Effector memory CD8-positive, alpha-beta T cell (primary cell): ENCODE results near the gene TRIM41.
A peak's percentile ranks its signal among the peaks of the same experiment; 100 is the strongest.

Source experiments
- ATAC-seq: fragments of 150-1000 bp; cut with Tn5 transposase; replicated peaks from 2 replicates; pipeline ENCODE4 v1.10.0; 2021; ENCODE audit warnings: mild to moderate bottlenecking, moderate library complexity
- DNase-seq, 3 experiments: peaks; one replicate each; pipeline ENCODE4 v3.0.0; 2021
- H3K27ac Mint-ChIP-seq, 2 donors: one replicate each; pipeline ENCODE4 v1.8.0; 2022; ENCODE audit warnings: mild to moderate bottlenecking in 2 of 2, mixed read lengths in 2 of 2, moderate library complexity in 2 of 2
- H3K27me3 Mint-ChIP-seq, 2 donors: one replicate each; pipeline ENCODE4 v1.8.0; 2022; ENCODE audit warnings: mixed read lengths in 2 of 2
- H3K36me3 Mint-ChIP-seq: one replicate; pipeline ENCODE4 v1.8.0; 2022; ENCODE audit warnings: mild to moderate bottlenecking, moderate library complexity, mixed read lengths; ENCODE audit not compliant: insufficient read depth
- H3K4me1 Mint-ChIP-seq, 2 donors: one replicate each; pipeline ENCODE4 v1.8.0; 2022; ENCODE audit warnings: low read depth in 2 of 2, mixed read lengths in 2 of 2
- H3K4me3 Mint-ChIP-seq, 2 donors: one replicate each; pipeline ENCODE4 v1.8.0; 2022; ENCODE audit warnings: mild to moderate bottlenecking in 2 of 2, mixed read lengths in 2 of 2, moderate library complexity in 2 of 2
- H3K9me3 Mint-ChIP-seq, 2 donors: one replicate each; pipeline ENCODE4 v1.8.0; 2022; ENCODE audit warnings: mixed read lengths in 2 of 2

TRIM41 gene

DNA sequence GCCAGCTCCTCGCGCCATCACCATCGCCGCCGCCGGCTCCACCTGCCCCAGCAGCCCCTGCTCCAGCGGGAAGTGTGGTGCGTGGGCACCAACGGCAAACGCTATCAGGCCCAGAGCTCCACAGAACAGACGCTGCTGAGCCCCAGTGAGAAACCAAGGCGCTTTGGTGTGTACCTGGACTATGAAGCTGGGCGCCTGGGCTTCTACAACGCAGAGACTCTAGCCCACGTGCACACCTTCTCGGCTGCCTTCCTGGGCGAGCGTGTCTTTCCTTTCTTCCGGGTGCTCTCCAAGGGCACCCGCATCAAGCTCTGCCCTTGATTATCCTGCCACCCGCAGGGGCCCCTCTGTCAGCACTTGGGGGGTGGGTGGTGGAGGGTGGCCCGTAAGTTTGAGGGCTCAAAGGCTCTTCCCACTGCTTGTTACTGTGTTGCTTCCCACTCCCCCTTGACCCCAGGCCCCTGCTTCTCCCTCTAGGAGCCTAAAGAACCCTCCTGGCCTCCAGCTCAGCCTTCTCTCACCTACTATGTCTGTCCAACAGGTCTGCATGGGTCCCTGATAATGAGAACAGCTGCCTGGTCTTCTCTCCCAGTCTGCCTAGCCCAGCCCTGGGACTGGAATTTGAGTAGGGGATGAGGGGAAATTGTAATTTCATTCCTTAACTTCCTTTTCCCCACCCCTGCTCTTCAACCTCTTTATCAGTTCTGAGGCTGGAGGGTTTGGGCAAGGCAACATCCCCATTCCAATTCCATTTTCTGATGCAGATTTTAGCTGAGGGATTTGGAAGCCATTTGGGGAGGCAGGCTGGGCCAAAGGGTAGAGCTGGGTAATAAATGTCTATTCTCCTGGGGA, 11.6 kb downstream of the TRIM41 start:
- Mint-ChIP-seq H3K4me1 (peaks cover 22 to 28% of the 10 kb centered on the region in 2 donors), H3K36me3 (peaks cover 76% of the 10 kb centered on the region), H3K27me3 (no peaks in the 10 kb centered on the region), H3K4me3 (no peak overlapping the region), H3K9me3 (no peaks in the 10 kb centered on the region), H3K27ac (peak overlapping the region; percentile 22 to 30)
- no peak for ATAC-seq
- DNase-seq = no peak

DNA sequence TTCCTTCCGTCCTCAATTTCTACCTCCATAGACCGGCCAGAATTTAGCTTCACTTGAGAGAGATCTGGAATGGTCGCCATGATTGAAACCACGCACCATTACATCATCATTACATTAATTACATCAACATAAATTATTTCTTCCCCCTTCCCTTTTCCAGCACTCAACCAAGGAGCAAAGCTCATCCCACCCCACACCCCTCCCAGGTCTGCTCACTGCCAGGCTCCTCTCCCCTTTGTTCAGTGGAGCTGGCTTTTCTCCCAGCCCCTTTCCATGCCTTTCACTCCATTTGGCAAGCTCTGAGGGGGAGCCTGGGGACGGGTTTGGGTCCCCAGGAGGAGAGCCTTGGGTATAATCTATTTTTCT, 12.2 kb downstream of the TRIM41 start:
- Mint-ChIP-seq H3K36me3 (peaks cover 80% of the 10 kb centered on the region), H3K4me1 (peaks cover 18 to 25% of the 10 kb centered on the region in 2 donors), H3K4me3 (no peak overlapping the region), H3K9me3 (no peaks in the 10 kb centered on the region), H3K27ac (peak overlapping the region; percentile 22 to 30), H3K27me3 (no peaks in the 10 kb centered on the region)
- no peak for DNase-seq
- no peak for ATAC-seq

DNA sequence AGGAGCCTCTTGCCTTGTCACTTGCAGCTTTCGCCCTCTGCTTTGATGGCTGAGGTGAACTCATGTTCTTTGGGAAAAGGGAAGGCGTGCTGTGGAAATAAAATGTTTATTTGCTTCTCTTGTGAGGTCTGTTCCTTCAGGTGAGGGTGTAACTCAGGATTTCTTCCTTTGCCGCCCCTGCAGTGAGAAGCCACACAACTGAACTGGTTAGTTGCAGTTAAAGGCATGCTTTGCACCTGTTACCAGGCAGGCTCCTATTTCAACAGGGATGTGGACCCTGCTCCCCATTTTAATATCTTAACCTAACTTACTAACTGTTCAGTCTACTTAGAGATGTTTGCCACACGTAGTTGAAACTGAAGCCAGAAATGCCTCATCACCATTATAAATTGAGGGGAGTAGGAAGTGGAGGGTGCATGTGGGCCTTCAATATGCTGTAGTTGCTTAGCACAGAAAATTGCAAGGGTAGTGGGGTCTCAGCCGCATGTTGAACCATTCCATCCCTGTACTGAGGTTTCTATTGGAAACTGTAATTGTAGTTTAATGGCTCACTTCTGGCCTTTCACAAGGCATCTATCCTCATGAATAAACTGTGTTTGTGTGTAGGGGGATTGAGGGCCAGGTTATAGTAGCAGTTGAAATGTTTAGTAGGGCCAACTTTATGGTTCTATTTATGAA, 12.7 kb downstream of the TRIM41 start:
- no peaks in the 10 kb centered on the region for H3K27me3 Mint-ChIP-seq
- H3K9me3 Mint-ChIP-seq = no peaks in the 10 kb centered on the region
- H3K4me3 Mint-ChIP-seq = no peak overlapping the region
- no peak for ATAC-seq
- DNase-seq = no peak
- peaks cover 15 to 22% of the 10 kb centered on the region in 2 donors for H3K4me1 Mint-ChIP-seq
- peaks cover 81% of the 10 kb centered on the region for H3K36me3 Mint-ChIP-seq
- H3K27ac Mint-ChIP-seq = no peak overlapping the region

DNA sequence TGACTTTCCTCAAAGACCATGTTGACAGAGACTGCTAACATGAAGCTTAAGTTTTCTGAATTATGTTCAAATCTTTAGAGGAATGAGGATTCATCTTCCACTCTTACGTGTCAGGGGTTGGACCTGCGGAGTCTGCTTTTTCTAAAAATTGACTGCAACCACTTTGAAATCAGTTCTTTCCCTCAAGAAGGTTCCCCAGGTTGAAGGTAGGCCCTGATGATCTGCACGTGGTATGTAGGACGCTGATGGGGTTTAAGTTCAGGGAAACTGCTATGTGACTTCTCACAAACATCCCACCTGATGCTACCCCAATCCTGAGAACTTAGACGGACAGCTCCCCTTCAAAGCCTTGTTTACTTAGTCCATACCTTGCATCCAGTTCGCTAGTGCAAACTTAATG, 13.4 kb downstream of the TRIM41 start:
- Mint-ChIP-seq H3K36me3 (peaks cover 83% of the 10 kb centered on the region), H3K9me3 (no peaks in the 10 kb centered on the region), H3K27ac (peak overlapping the region in 1 of 2 donors; percentile 73), H3K27me3 (no peaks in the 10 kb centered on the region), H3K4me1 (peaks cover 19 to 26% of the 10 kb centered on the region in 2 donors), H3K4me3 (no peak overlapping the region)
- ATAC-seq (no peak), DNase-seq (no peak)

DNA sequence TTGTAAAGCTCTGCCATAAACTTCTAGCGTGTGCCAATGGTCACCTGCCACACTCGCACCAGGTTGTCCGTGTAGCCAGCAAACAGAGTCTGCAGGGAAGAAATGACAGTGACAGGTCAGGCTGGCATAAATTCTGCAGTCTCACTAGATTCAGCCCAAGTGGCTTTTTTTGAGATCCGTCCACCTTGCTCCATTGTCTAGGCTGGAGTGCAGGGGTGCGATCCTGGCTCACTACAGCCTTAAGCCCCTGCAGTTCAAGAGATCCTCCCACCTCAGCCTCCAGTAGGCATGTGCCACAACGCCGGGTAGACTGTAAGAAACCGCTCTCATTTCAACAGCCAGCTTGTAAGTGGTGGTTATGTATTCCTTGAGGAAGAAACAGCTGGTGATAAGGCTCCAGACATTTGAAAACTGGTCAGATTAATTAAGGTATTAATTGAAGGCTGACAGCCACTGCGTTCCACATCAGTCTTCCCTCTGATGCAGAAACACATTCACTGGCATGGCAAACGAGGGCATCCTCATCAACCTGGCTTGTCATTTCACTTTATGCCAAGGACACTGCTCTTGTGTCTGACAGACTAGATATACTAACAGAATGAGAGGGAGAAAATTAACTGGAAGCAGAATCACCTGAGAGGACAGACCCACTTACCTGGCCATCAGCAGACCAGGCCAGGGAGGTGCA, 14.0 kb downstream of the TRIM41 start:
- H3K27ac Mint-ChIP-seq = peak overlapping the region in 1 of 2 donors; percentile 73
- peaks cover 86% of the 10 kb centered on the region for H3K36me3 Mint-ChIP-seq
- H3K27me3 Mint-ChIP-seq = no peaks in the 10 kb centered on the region
- no peaks in the 10 kb centered on the region for H3K9me3 Mint-ChIP-seq
- H3K4me1 Mint-ChIP-seq = peaks cover 26 to 28% of the 10 kb centered on the region in 2 donors
- no peak overlapping the region for H3K4me3 Mint-ChIP-seq
- no peak for DNase-seq
- ATAC-seq = no peak

DNA sequence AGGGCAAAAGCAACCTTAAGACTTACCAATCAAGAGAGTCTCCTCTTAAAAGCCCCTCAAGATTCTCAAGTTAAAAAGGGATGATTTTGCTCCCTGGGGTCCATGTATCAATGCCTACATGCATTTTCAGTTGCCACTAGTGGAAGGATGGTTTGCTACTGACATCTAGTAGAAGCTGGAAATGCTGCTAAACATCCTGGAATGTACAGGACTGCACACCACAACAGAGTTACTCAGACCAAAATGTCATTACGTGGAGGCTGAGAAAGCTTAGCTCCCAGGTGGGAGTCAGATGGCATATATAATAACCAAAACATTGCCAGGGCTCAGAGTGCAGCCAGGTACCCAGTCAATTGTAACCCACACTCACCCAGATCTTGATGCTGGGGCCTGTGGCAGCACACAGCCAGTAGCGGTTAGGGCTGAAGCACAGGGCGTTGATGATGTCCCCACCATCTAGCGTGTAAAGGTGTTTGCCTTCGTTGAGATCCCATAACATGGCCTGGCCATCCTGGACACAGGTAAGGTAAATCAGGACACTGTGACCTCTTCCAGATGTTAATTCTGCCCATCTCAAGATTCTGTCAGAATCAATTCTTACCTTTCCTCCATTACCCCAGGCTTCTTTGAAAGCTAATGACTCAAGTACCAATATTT, 14.8 kb downstream of the TRIM41 start:
- DNase-seq (no peak), ATAC-seq (no peak)
- peaks cover 94% of the 10 kb centered on the region for H3K36me3 Mint-ChIP-seq
- H3K27ac Mint-ChIP-seq = peak overlapping the region; percentile 57 to 73
- no peaks in the 10 kb centered on the region for H3K27me3 Mint-ChIP-seq
- H3K4me1 Mint-ChIP-seq = peaks cover 33 to 34% of the 10 kb centered on the region in 2 donors
- no peak overlapping the region for H3K4me3 Mint-ChIP-seq
- no peaks in the 10 kb centered on the region for H3K9me3 Mint-ChIP-seq

DNA sequence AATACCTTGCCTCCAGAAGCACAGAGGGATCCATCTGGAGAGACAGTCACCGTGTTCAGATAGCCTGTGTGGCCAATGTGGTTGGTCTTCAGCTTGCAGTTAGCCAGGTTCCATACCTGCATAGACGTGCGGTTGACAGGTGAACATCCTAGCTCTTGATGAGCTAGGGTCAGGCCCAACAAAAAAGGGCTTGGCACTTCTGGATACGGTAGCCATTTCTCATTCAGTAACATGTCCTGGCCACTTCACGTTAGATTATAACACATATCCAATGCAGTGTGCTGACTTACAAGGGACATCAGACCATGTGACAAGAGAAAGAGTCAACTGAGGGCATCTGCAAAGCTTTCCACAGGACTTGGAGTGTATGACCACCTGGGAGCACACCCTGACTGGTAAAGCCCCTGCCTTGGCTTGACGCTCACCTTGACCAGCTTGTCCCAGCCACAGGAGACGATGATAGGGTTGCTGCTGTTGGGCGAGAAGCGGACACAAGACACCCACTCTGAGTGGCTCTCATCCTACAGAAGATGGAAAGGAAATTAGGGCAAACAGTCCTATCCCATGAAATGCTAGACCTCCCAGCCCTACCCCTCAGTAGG, 16.1 kb downstream of the TRIM41 start:
- Mint-ChIP-seq H3K27ac (peak overlapping the region; percentile 57 to 62), H3K4me1 (peaks cover 33 to 43% of the 10 kb centered on the region in 2 donors)

DNA sequence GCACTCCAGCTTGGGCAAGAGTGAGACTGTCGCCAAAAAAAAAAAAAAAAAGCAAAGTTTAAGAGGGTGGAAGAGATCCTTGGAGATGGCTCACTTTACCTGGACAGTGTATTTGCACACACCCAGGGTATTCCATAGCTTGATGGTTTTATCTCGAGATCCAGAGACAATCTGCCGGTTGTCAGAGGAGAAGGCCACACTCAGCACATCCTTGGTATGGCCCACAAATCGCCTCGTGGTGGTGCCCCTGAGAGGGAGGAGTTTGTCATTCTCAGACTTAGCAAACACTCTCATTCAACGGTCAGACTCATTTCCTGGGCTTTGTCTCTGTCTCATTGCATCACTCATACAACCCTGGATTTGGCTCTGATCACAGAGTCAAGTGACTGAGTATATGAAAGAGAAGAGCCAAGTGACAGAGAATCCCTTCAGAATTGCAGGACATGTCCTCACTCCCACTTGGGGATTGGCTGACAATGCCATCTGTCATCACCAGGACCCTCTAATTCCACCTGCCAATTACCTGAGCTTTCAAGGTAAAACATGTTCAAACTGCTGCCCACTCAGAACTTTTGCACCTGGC, 18.4 kb downstream of the TRIM41 start:
- Mint-ChIP-seq H3K27ac (peak overlapping the region; percentile 98 to 99), H3K9me3 (no peaks in the 10 kb centered on the region), H3K36me3 (peaks cover 85% of the 10 kb centered on the region), H3K27me3 (no peaks in the 10 kb centered on the region), H3K4me1 (peaks cover 50 to 60% of the 10 kb centered on the region in 2 donors), H3K4me3 (peak overlapping the region; percentile 99)
- DNase-seq (peak in 1 of 3 experiments; percentile 27), ATAC-seq (peak; percentile 29)

More for the DNA sequence above, 16.1 kb downstream of the TRIM41 start:
- DNase-seq (no peak), ATAC-seq (no peak)
- no peak overlapping the region for H3K4me3 Mint-ChIP-seq
- no peaks in the 10 kb centered on the region for H3K9me3 Mint-ChIP-seq
- H3K36me3 Mint-ChIP-seq = peaks cover 97% of the 10 kb centered on the region
- no peaks in the 10 kb centered on the region for H3K27me3 Mint-ChIP-seq

DNA sequence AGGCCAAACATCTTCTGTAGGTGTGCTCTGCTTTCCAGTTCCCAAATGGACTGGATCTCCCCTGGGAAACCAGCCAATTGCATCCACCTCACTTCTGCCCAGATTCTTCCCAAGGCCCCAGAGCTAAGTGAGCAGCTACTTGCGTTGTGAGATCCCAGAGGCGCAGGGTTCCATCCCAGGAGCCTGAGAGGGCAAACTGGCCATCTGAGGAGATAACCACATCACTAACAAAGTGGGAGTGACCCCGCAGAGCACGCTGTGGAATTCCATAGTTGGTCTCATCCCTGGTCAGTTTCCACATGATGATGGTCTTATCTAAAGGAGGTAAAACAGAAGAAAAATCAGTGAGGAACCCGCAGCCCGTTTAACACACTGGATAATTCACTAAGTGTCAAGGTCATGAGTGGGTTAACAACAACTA, 19.0 kb downstream of the TRIM41 start:
- H3K36me3 Mint-ChIP-seq = peaks cover 80% of the 10 kb centered on the region
- H3K9me3 Mint-ChIP-seq = no peaks in the 10 kb centered on the region
- H3K4me1 Mint-ChIP-seq = peaks cover 52 to 62% of the 10 kb centered on the region in 2 donors

DNA sequence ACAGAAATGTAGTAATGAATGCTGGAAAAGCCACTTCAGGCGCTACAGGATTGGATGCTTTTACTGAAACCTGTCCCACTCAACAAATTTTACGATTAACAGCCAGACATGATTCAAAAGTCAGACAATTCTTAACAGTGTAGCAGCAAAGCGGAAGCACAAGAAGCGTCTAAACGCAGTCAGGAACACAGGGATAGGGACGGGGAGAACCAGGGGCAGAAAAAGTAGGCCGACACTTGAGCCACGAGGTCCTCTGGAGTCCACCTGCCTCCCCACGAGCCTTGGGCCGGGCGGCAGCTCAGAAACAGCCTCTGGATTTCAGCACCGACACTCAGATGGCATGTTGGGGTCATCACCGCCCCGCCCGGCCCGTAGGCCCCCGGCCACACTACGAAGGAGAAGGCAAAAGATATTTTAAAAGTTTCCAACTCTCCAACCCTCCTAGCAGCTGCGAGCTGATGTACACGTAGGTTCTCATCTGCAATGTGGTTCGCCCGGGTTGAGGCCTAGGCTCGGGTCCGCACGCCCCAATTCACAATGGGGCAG, 20.0 kb downstream of the TRIM41 start:
- H3K36me3 Mint-ChIP-seq = peaks cover 77% of the 10 kb centered on the region
- H3K9me3 Mint-ChIP-seq = no peaks in the 10 kb centered on the region
- peak; percentile 22 for ATAC-seq
- peaks cover 56 to 69% of the 10 kb centered on the region in 2 donors for H3K4me1 Mint-ChIP-seq
- peak in 1 of 3 experiments; percentile 40 for DNase-seq
- peak overlapping the region; percentile 98 to 99 for H3K27ac Mint-ChIP-seq
- H3K27me3 Mint-ChIP-seq = no peaks in the 10 kb centered on the region
- peak overlapping the region; percentile 99 for H3K4me3 Mint-ChIP-seq

More for the DNA sequence above, 19.0 kb downstream of the TRIM41 start:
- H3K27ac Mint-ChIP-seq = peak overlapping the region; percentile 98 to 99
- ATAC-seq (no peak), DNase-seq (no peak)
- H3K4me3 Mint-ChIP-seq = peak overlapping the region; percentile 99
- H3K27me3 Mint-ChIP-seq = no peaks in the 10 kb centered on the region

DNA sequence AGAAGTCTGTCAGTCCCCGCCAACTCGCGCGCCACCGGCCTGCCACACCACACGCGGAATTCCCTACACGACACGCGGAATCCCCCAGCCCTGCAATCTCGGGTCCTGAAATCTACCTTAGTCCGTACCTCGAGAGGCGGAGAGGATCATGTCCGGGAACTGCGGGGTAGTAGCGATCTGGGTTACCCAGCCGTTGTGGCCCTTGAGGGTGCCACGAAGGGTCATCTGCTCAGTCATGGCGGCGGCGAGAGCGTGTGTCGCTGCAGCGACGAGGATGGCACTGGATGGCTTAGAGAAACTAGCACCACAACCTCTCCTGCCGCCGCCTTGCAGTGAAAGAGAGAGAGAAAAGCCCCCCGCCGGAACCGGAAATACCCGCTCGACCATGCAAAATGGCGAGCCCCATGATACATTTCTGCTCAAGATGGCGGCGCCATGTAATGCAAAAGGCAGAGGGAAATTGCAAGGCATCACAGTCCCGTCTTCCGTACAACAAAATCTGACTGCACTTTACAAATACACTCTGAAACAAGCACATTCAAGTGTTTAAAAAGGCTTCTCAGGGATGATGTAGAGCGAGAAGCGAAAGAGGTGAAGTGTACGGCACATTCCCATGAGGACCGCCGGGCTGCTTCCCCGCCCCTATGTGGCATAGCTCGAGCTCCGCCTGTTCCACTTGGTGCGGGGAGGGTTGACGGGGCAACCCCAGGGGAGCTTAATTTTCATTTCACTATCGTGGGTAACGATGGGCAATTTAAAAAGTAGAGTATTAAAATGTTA, 20.7 kb downstream of the TRIM41 start, which contains the start of gene RACK1:
TSS of gene RACK1 (minus strand) at position 343 of the 780 bp plus-strand sequence. CDS start at position 237, 106 bp downstream.
- Mint-ChIP-seq H3K27ac (peak within 1 kb of the TSS; percentile 98 to 99), H3K27me3 (no peaks in the 10 kb centered on the region), H3K36me3 (peaks cover 73% of the 10 kb centered on the region), H3K4me1 (peaks cover 58 to 70% of the 10 kb centered on the region in 2 donors), H3K9me3 (no peaks in the 10 kb centered on the region), H3K4me3 (peak within 1 kb of the TSS; percentile 99)
- ATAC-seq (peak; percentile 73), DNase-seq (peak; percentile 86 to 88 (median 86))
